GM12875 (cell line): Measurements from ENCODE around the gene CORIN.
"Not testable (repeated sequence)": the region's sequence is repeated elsewhere in the genome, so short reads cannot be mapped to it uniquely, and the experiment has no call there.

Source experiments
- H3K4me3 ChIP-seq: one replicate; pipeline ENCODE4 v1.5.1; 2011; ENCODE audit warnings: low read depth, low read length, control low read depth
- CTCF ChIP-seq: IDR thresholded peaks from 2 replicates; pipeline ENCODE4 v1.5.1; 2011; ENCODE audit warnings: low read depth, mild to moderate bottlenecking, control low read depth, inconsistent platforms, low read length, moderate library complexity, borderline replicate concordance; ENCODE audit not compliant: insufficient read depth

CORIN gene

DNA sequence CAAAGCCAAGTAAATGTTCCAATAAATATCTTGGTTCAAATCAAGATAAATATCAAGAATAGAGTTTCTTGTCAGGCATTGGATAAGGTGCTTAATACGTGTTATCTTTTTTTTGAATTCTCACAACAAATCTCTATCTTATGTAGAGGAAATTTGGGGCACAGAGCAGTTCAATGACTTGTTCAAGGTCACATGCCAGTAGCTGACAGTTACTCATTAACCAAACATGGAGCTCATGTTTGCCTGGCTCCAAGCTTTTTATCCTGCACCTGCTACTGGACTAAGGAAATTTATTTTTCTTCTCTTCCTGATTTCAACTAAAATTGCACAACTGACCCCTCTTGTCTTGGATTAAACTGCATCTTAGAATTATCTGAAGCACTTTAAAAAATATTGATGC lies 276.5 kb downstream of the CORIN start:
- no peak overlapping the region for H3K4me3 ChIP-seq
- no peak for TF ChIP-seq CTCF

- no peak for TF ChIP-seq CTCF
- no peak overlapping the region for H3K4me3 ChIP-seq
Observed at GRCh38 chr4:47560682-47561081, 277.2 kb downstream of the CORIN start.

DNA sequence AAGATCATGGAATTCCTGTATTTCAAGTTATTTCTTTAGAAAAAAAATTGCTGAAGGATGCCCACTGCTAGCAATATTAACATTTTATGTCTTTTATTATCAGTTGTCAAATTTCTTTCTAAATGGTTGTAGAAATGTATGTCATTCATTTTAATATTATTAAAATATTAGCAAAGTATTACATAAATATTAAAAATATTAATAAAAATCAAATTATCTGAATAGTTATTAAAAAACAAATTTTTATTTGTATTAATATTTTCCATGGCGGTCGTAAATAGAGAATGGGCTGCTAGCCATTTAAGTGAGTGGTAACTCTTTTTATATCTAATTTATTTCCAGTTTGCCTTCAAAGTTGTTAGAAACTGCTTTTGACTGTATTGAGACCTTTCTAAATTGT lies 280.6 kb downstream of the CORIN start:
- no peak overlapping the region for H3K4me3 ChIP-seq
- no peak for TF ChIP-seq CTCF

GRCh38 chr4:47555920-47556319 lies 281.9 kb downstream of the CORIN start:
- H3K4me3 ChIP-seq = not testable (repeated sequence)

- TF ChIP-seq CTCF = no peak
Observed at GRCh38 chr4:47553329-47554125, 284.3 kb downstream of the CORIN start.

GRCh38 chr4:47551682-47552081 lies 286.2 kb downstream of the CORIN start:
- no peak for TF ChIP-seq CTCF
- no peak overlapping the region for H3K4me3 ChIP-seq

More at GRCh38 chr4:47553329-47554125, 284.3 kb downstream of the CORIN start:
- no peak overlapping the region for H3K4me3 ChIP-seq

GRCh38 chr4:47550899-47551548 lies 286.8 kb downstream of the CORIN start:
- TF ChIP-seq CTCF = no peak
- no peak overlapping the region for H3K4me3 ChIP-seq

- H3K4me3 ChIP-seq = not testable (repeated sequence)
Observed at GRCh38 chr4:47550357-47550756, 287.5 kb downstream of the CORIN start.
